PC-3 (cell line): ENCODE measurements around the gene SUZ12.
"Not testable (repeated sequence)": the region's sequence is repeated elsewhere in the genome, so short reads cannot be mapped to it uniquely, and the experiment has no call there.

Source experiments
- CTCF ChIP-seq: fragments of 300-600 bp; sonication (generic); conservative IDR thresholded peaks from 2 replicates; pipeline ENCODE4 v1.5.1; 2017; ENCODE audit warnings: antibody characterized with exemption, low read depth, mild to moderate bottlenecking, low read length
- EZH2 ChIP-seq: fragments of 300-600 bp; sonication (generic); IDR thresholded peaks from one replicate; pipeline ENCODE4 v1.6.1; 2017; ENCODE audit warnings: antibody characterized with exemption, mild to moderate bottlenecking, low read length; ENCODE audit not compliant: unreplicated experiment

GRCh38 chr17:31975391-31975790, 38.6 kb downstream of the SUZ12 start:
- not testable (repeated sequence) for TF ChIP-seq CTCF, EZH2
